HT-29 (cell line): ENCODE results near the gene OGT. TPM values are rescaled to one million over a fixed set of nuclear protein-coding genes. Genes with fewer than 3 reads are reported as not detected.
"Not testable (repeated sequence)": the region's sequence is repeated elsewhere in the genome, so short reads cannot be mapped to it uniquely, and the experiment has no call there.

Experiments
- DNase-seq: peaks from one replicate; pipeline ENCODE4 v3.0.0-alpha.2; 2015; ENCODE audit warnings: low spot score
- total RNA-seq: library from RNA; depleted of rRNA; stranded (reverse); fragments of >200 nt; shearing (Covaris generic); gene quantifications from 2 replicates; pipeline ENCODE4 v1.2.3, GENCODE V29; 2014

The OGT gene
- total RNA-seq, 1 experiment from 2014 or later = 87.4 TPM

DNA sequence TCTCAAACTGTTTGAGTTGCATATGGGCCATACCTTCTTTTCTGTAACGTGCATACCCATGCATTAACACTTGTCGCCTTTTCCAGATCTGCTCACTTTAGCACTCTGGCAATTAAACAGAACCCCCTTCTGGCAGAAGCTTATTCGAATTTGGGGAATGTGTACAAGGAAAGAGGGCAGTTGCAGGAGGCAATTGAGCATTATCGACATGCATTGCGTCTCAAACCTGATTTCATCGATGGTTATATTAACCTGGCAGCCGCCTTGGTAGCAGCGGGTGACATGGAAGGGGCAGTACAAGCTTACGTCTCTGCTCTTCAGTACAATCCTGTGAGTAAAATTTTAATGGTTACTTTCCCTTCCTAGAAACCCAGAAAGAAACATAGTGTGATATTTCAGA, 4.8 kb downstream of the OGT start:
- DNase-seq = no peak

DNA sequence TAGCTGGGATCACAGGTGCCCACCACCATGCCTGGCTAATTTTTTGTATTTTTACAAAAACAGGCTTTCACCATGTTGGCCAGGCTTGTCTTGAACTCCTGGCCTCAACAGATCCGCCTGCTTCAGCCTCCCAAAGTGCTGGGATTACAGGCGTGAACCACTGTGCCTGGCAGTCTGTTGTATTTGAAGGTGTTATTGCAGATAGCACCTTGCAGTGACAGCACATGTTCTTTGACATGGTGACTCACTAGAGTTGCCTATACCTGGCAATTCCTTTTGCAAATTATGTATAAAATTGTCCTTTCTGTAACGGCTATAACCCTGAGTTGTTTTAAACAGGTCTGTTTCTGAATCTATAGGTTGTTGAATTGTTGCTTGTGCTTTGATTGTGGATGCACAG, 7.9 kb downstream of the OGT start:
- DNase-seq = no peak

DNA sequence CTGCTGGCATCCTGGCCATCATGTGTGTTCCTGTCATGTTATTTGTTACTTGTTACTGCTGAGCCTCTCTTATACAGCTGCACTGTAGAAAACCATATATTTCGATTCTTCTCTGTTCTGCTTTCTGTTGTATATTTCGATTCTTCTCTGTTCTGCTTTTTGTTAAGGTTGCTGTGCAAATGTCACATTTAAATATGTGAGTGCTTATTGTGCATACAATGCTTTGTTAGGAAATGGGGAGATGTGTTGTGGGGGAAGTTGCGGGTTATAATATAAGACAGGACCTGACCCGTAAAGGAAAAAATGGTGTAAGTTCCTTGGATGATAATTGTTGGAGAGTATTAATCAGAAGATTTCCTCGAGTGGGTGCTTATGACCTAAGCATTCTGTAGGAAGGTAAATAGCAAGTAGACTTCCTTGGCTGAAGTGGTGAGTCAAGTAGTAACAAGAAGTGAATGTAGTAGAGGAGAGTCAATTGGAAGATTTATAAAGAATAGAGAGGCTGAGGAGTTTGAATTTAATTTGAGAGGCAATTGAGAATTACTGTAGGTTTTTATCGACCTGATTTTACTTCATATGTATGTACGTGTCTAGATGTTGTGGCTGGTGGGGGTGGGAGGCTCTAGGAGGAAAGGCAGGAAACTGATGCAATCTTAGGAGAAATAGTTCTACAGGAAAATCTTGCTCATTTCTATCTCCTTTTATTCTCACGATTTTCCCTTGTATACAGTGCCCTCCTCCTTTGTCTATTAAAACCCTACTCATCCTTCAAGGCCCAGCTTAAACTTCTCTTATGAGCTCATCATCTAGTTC, 8.5 kb downstream of the OGT start:
- DNase-seq = no peak

DNA sequence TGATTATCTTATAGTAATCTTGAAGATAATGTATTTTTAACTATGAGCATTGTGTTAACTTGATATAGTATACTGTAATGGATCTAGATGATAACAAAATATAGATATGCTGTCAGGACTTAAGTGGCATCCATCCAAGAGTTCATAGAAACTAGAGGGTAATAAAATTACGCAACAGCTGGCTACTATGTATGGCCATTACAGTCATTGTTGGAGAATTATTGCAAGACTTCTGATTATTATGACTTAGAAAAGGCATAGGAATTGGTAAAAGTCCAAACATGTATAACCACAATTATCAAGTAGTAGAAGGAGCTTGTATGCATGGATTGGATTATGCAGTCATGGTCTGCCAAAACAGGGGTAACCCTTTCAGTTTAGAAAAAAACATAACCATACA, 9.5 kb downstream of the OGT start:
- peak; percentile 21 for DNase-seq

- DNase-seq = no peak
Measured at GRCh38 chrX:71542825-71543224, 9.9 kb downstream of the OGT start.

GRCh38 chrX:71543316-71543715, 10.4 kb downstream of the OGT start:
- no peak for DNase-seq

GRCh38 chrX:71545364-71545763, 12.5 kb downstream of the OGT start:
- DNase-seq = no peak

- DNase-seq = no peak
Measured at GRCh38 chrX:71546879-71547278, 14.0 kb downstream of the OGT start.

DNA sequence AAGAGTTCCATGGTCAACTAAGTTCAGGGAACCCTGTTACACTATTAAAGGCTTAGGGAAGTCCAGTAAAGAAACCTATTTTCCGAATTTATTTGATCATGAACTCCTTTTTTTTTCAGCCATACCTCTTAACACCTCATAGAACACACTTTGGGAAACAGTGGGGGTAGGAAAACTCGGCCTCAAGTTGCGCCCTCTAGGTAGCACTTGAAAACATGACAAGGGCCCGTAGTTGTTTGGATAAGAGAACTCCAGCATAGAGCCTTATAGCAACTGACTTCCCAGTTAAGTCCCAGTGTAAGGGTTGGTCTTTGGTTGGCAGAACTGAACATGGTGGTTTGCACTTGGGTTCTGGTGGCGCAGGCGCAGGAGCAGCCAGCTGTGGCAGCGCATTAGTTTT, 14.4 kb downstream of the OGT start:
- no peak for DNase-seq

DNA sequence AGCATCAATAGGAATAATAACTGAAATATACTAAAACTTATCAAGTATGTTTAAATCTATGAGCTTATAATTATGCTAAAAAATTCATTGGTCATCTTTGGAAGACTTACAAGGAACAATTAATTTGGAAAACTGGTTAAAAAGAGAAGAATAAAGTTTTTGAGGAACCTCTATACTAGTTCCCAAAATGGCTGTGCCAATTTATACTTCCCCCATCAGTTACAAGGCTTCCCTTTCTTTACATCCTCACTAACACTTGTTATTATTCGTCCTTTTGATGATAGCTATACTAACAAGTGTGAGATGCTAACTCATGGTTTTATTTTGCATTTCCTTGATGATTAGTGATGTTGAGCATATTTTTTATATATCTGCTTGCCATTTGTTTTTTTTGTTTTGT, 17.1 kb downstream of the OGT start:
- DNase-seq = no peak

DNA sequence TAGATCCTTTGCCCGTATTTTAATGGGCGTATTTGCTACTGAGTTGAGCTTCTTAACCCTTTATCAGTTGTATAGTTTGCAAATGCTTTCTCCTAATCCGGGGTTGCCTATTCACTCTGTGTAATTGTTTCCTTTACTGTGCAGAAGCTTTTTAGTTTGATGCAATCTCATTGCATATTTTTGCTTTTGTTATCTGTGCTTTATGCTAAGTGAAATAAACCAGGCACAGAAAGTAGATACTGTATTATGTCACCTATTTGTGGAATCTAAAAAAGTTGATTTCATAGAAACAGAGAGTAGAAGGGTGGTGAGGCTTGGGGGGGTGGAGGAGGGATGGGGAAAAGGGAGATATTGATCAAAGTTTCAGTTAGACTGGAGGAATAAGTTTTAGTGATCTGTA, 17.7 kb downstream of the OGT start:
- no peak for DNase-seq

DNA sequence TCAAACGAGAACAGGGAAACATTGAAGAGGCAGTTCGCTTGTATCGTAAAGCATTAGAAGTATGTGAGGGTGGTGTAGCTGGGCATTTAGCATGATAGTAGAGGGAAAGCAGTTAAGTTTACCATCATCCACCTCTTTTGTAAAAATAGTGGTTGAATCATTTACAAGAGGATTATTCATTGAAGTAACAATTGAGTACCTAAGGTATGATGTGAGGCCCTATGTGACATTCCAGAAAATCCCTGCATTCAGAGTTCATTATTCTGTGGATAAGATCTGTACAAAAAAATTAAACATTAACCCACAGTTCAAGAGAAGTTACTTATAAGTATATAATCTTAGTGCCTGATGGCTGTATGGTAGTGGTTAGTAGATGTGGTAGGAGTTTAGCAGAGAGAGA, 23.1 kb downstream of the OGT start:
- no peak for DNase-seq

DNA sequence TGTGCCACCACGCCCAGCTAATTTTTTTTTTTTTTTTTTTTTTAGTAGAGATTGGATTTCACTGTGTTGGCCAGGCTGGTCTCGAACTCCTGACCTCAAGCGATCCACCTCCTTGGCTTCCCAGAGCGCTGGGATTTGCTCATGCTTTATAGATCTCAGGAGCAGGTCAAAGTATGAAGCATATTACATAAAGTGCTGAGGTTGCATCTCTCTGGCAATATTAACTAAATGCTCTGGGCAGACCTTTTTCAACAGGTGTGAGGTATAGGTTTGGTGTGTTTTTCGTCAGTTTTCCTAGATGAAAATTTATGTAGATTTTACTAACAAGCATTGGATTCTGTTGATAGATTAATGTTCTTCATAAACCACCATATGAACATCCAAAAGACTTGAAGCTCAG, 26.0 kb downstream of the OGT start:
- no peak for DNase-seq

- DNase-seq = not testable (repeated sequence)
Measured at GRCh38 chrX:71559773-71560172, 26.9 kb downstream of the OGT start.

GRCh38 chrX:71563921-71564320, 31.0 kb downstream of the OGT start:
- no peak for DNase-seq

DNA sequence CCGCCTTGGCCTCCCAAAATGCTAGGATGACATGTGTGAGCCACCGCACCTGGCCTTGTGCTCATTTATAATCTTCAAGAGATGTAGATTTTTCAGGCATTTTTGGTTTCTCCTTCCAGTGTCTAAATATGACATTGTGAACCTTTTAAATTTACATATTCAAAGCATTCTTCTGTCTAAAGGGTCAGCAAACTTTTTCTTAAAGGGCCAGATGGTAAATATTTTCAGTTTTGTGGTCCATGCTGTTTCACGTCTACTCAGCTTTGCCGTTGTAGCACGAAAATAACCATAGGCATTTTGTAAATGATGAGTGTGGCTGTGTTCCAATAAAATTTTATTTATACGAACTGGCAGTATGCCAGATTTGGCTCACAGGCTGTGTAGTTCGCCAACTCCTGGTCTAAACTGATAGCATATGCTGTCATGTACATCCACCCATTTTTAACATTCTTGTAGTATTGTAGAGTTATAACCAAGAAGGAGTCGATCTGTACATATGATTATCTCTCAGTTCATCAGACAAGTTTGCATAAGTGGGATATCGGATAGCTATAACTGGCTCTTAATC, 32.7 kb downstream of the OGT start:
- no peak for DNase-seq

GRCh38 chrX:71571390-71571789, 38.5 kb downstream of the OGT start:
- DNase-seq = not testable (repeated sequence)

DNA sequence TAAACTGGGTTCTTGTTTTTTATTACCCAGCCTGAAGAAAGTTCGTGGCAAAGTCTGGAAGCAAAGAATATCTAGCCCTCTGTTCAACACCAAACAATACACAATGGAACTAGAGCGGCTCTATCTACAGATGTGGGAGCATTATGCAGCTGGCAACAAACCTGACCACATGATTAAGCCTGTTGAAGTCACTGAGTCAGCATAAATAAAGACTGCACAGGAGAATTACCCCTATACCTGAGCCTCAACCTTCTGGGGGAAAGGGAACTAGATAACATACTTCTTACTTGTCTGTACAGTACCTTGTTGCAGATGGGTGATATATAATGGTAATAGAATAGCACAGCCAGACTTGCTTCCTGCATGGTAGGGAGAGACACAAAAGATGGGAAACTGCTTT, 40.7 kb downstream of the OGT start:
- no peak for DNase-seq

DNA sequence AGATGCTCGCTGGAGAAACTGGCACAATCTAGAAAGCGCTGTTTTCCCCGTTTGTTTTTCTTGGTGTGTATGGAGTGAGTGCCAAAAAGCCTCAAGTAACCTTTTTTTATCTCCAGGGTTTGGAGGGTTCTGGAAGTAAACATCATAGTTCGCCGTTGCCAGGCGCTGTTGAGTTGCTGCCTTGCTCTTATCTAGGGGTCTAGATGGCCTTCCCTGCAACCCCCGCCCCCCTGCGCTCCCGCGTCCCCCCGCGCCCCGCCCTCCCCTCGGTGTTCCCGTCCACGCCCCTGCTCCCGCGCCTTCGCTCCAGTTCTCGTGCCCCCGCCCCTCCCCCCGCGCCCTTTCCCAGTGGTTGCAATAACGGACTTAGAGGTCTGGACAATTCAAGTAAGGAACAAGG, 44.8 kb downstream of the OGT start:
- no peak for DNase-seq

- DNase-seq = no peak
Measured at GRCh38 chrX:71578253-71579135, 45.6 kb downstream of the OGT start, which contains the start of gene GCNA. TSS of gene GCNA (plus strand) at chrX:71578437. CDS start at chrX:71580822, 2,385 bp downstream.

- no peak for DNase-seq
Measured at GRCh38 chrX:71579136-71579989, 46.5 kb downstream of the OGT start.
